ENCODE measurements around the gene GPER1. TPM values are rescaled to one million over a fixed set of nuclear protein-coding genes. Genes with fewer than 3 reads are reported as not detected.

GPER1 gene
- total RNA-seq, 3 donors from 2014 or later: 7.9 to 14.7 (median 9.8) TPM

GRCh38 chr7:1093916-1094508 is 6.1 kb downstream of the GPER1 start:
- TF ChIP-seq CTCF (IDR thresholded peaks at IDR 0.05): no peak
- H3K36me3 ChIP-seq (ENCODE audit: low read depth): no peaks in the 10 kb centered on the region
- H3K9me3 ChIP-seq: no peaks in the 10 kb centered on the region
- peak in 1 of 3 donors; percentile 36 for DNase-seq
- intact Hi-C loops (cut with DNase I, micrococcal nuclease): no loop called here
- ATAC-seq: no peak
- H3K4me3 ChIP-seq: no peak overlapping the region
- no peaks in the 10 kb centered on the region for H3K4me1 ChIP-seq (ENCODE audit: low read depth)

DNA sequence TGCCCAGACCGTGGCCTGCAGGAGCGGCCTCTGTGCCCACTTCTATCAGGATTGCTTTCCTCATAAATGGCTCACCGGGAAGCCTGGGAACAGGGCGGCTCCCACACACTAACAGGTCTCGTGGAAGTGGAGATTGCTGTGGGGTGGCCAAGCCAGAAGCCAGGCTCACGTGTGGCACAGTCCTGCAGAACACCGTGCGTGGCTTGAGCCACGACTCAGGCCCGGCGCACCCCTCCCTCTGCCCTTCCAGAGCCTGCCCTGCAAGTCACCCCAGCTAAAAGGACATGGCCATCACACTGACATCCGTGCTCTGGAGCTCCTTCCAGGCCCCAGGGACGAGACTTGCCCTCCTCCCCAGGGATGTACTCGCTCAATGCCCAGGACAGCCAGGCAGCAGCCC is 7.0 kb downstream of the GPER1 start:
- DNase-seq (peak in 1 of 3 donors; percentile 27), ATAC-seq (no peak)
- H3K4me3 ChIP-seq: no peak overlapping the region
- TF ChIP-seq CTCF (IDR thresholded peaks at IDR 0.05): no peak
- no peaks in the 10 kb centered on the region for H3K9me3 ChIP-seq
- no peaks in the 10 kb centered on the region for H3K36me3 ChIP-seq (ENCODE audit: low read depth)
- intact Hi-C loops (cut with DNase I, micrococcal nuclease): no loop called here
- H3K4me1 ChIP-seq (ENCODE audit: low read depth): no peaks in the 10 kb centered on the region

DNA sequence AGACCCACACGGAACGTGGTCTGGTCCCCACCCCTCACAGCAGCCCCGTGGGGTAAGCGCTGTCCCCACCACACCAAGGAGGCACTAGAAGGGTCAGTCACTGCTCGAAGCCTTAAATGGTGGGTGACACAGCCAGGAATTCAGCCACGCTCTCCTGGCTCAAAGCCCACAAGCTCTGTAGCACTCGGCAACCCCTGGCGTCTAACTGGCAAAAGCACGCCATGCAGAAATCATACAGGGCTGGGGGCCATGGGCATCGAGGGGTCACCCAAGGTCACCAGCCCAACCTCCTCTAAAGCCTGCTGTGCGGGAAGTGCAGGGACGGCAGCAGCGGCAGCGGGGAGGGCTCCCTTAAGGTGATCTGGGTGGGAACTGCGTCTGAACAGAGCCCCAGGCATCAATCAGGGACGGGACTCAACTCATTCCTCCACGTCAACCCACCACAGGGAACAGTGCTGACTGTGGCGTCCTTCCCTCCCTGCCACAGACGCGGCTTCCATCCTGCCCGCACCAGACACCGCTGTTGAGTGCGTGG is 7.8 kb downstream of the GPER1 start:
- no peak overlapping the region for H3K4me3 ChIP-seq
- TF ChIP-seq CTCF (IDR thresholded peaks at IDR 0.05): no peak
- peak in 1 of 3 donors; percentile 47 for DNase-seq
- no peak for ATAC-seq
- H3K9me3 ChIP-seq: no peaks in the 10 kb centered on the region
- H3K36me3 ChIP-seq (ENCODE audit: low read depth): no peaks in the 10 kb centered on the region
- intact Hi-C loops (cut with DNase I, micrococcal nuclease): no loop called here
- no peaks in the 10 kb centered on the region for H3K4me1 ChIP-seq (ENCODE audit: low read depth)

DNA sequence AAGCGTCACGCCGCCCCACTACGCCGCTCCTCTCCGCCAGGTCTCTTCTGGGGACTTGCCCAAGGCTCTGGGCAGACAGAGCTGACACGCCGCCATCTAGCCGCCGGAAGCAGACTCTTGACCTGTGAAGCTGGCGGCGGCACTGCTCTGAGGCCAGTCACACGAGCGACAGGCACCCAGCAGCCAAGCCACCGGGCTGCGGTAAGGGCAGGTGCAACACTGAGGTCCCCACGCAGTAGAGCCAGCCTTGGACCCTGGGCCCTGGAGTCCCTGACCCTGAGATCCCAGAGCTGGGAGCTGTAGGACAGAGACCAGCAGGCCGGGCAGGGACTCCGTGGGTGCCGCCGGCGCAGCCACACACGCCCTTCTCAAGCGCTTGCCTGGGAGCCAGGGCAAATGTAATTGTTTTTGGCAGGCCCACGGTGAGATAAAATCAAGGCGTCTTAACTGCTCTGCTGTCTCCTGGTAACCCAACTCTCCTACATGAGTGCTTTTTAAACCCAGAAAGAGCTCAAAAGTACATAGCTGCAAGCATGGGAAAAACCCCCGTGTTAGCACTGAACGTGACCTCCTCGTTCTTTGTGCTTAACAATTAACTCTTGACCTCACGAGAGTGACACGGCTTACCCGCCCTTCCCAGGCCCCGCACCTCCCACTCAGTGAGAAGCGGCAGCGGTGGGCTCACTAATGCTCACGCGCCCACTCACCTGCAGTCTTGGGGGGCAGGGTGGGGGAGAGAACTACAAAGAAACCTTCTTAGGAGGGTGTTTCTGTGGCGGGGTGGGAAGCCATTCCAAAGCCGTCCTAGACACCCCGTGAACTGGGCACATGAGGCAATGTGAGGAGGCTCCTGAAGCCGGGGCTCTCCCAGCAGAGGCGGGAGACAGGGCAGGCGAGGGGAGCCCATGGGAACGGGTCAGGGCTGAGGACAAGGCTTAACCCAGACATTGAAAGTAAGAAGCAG is 8.5 kb downstream of the GPER1 start:
- intact Hi-C loops (cut with DNase I, micrococcal nuclease): no loop called here
- Histone ChIP-seq H3K36me3 (ENCODE audit: low read depth) (no peaks in the 10 kb centered on the region), H3K9me3 (no peaks in the 10 kb centered on the region), H3K4me1 (ENCODE audit: low read depth) (no peaks in the 10 kb centered on the region), H3K4me3 (no peak overlapping the region)
- ATAC-seq (no peak), DNase-seq (peak in 1 of 3 donors; percentile 44)
- TF ChIP-seq CTCF (IDR thresholded peaks at IDR 0.05): no peak

- H3K4me1 ChIP-seq (ENCODE audit: low read depth): no peaks in the 10 kb centered on the region
- DNase-seq: no peak
- no peaks in the 10 kb centered on the region for H3K36me3 ChIP-seq (ENCODE audit: low read depth)
- no peak for TF ChIP-seq CTCF (IDR thresholded peaks at IDR 0.05)
- H3K4me3 ChIP-seq: no peak overlapping the region
- H3K9me3 ChIP-seq: no peaks in the 10 kb centered on the region
- intact Hi-C loops (cut with DNase I, micrococcal nuclease): no loop called here
- ATAC-seq: no peak
These were observed 9.2 kb downstream of the GPER1 start for GRCh38 chr7:1097120-1097504.
